SK-N-SH treated with all-trans-retinoic acid at 6 μM for 48 hours (cell line): Measurements from ENCODE around the gene FCGR1A.
"Not testable (repeated sequence)": the region's sequence is repeated elsewhere in the genome, so short reads cannot be mapped to it uniquely, and the experiment has no call there.

Experiments
- CREB5 ChIP-seq: fragments of 250-450 bp; sonication (Bioruptor Pico); IDR thresholded peaks from 2 replicates; pipeline ENCODE4 v1.5.1; 2020; ENCODE audit warnings: low read depth, mild to moderate bottlenecking, moderate library complexity
- OSR1 ChIP-seq: fragments of 250-450 bp; sonication (Bioruptor Pico); IDR thresholded peaks from 2 replicates; pipeline ENCODE4 v1.8.0; 2022; ENCODE audit warnings: moderate library complexity, mild to moderate bottlenecking, inconsistent platforms
- PATZ1 ChIP-seq: fragments of 250-450 bp; sonication (Bioruptor Pico); IDR thresholded peaks from 2 replicates; pipeline ENCODE4 v1.8.0; 2020; ENCODE audit warnings: mild to moderate bottlenecking, moderate library complexity, borderline replicate concordance
- RARB ChIP-seq: fragments of 250-450 bp; sonication (Bioruptor Pico); IDR thresholded peaks from 2 replicates; pipeline ENCODE4 v1.8.0; 2021; ENCODE audit warnings: mild to moderate bottlenecking, moderate library complexity
- SNAI2 ChIP-seq: fragments of 250-450 bp; sonication (Bioruptor Pico); IDR thresholded peaks from 2 replicates; pipeline ENCODE4 v1.5.0; 2020; ENCODE audit warnings: mild to moderate bottlenecking, moderate library complexity
- TSHZ2 ChIP-seq: fragments of 250-450 bp; sonication (Bioruptor Pico); IDR thresholded peaks from 2 replicates; pipeline ENCODE4 v1.5.0; 2020; ENCODE audit warnings: mild to moderate bottlenecking, moderate library complexity
- ZNF70 ChIP-seq: fragments of 450-650 bp; formaldehyde crosslinking; IDR thresholded peaks from 2 replicates; pipeline ENCODE4 v1.5.0; 2020; ENCODE audit warnings: mild to moderate bottlenecking, moderate library complexity

GRCh38 chr1:149764087-149764800, 18.2 kb upstream of the FCGR1A start:
- TF ChIP-seq ZNF70 (CRISPR knock-in tag); PATZ1 (CRISPR knock-in tag); CREB5 (CRISPR knock-in tag); RARB (CRISPR knock-in tag); OSR1 (CRISPR knock-in tag); SNAI2; TSHZ2: not testable (repeated sequence)
